Ureter (tissue), 1 donor: ENCODE data around the gene ACOX2. TPM values are rescaled to one million over a fixed set of nuclear protein-coding genes. Genes with fewer than 3 reads are reported as not detected.
"Not testable (repeated sequence)": the region's sequence is repeated elsewhere in the genome, so short reads cannot be mapped to it uniquely, and the experiment has no call there.

Experiments used
- DNase-seq: peaks from one replicate; pipeline ENCODE4 v3.0.0-alpha.2; 2020; ENCODE audit warnings: low spot score
- total RNA-seq: library from RNA; stranded (reverse); gene quantifications from one replicate; pipeline ENCODE4 v1.2.4, GENCODE V29; 2023
- donor health status: DM: yes; HTN: yes; CAD: no.

Gene ACOX2
- total RNA-seq, 1 donor from 2014 or later = 12.8 TPM

- DNase-seq = no peak
Measured at GRCh38 chr3:58535531-58536500, 1.2 kb downstream of the ACOX2 start.

DNA sequence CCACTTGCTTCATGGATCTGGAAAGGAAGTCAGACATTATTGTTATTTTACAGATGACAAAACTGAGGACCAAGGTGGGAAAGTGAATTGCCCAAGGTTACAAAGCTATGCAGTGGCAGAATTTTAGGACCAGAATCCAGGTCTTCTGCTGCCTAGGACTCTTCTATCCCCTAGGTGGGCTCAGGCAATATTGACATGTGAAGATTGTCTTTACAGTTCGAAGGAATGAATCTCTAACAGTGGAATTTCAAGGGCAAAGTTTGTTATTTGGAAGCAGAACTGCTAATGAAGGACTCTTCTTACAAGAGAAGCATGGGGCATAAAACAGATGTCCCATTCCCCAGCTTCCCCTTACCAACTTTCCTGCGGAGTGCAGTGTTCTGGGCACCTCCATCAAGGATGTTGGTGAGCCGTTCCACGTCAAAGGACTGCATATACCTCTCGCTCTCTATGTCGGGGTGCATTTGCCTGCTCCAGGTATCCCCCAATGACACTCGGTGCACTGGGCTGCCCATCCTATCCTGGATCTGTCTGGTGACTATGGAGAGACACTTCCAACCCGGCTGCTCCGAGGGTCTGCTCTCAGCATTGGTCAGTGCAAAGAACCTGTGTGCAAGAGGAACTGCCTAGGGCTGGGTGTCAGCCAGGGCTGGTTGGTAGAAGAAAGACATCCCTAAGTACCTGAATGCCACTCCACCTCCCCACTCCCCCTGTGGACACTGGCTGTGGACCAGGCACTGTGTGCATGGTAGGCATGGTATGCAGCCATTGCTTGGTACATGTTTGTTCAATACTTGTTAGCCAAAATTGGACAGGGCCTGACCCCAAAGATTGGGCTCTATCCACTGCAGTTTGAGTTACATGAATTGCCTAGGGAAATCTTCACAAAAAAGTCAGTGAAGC is 2.1 kb downstream of the ACOX2 start:
- no peak for DNase-seq

DNA sequence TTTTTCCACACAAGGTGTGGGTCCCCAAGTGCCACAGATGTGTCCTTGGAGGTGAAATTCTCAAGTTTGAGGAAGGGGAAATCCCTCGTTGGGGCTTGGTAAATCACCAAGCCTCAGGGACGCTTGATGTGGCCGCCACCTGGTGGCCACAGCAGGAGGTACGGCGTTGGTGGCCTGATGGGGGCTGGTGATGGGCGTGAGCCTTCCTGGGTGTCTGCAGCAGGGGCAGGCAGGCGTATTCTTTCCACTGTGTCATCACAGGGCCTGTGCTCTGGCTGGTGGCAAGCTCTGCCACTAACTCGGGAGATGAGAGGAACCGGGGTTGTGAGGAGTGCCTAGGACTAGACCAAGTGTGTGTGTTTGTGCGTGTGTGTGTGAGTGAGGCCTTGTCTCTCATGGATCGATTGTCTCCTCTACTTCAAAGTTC is 4.2 kb downstream of the ACOX2 start:
- peak; percentile 76 for DNase-seq

DNA sequence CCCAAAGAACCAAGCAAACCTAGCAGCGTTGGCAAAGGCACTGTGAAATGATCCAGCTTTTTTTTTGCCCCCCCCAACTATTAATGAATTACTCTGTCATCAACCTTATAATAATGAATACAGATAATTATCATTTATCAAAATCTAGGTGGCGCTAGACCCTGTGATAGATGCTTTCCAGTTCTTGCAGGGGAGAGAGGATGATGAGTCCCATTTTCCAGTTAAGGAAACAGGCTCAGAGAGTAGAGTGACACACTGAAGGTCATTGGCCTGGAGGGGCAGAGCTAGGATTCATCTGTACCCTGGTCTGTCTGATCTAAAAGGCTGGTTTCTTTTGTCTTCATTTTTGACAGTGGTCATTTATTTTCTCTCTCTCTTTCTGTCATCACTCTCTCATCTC is 5.0 kb downstream of the ACOX2 start:
- DNase-seq = no peak

DNA sequence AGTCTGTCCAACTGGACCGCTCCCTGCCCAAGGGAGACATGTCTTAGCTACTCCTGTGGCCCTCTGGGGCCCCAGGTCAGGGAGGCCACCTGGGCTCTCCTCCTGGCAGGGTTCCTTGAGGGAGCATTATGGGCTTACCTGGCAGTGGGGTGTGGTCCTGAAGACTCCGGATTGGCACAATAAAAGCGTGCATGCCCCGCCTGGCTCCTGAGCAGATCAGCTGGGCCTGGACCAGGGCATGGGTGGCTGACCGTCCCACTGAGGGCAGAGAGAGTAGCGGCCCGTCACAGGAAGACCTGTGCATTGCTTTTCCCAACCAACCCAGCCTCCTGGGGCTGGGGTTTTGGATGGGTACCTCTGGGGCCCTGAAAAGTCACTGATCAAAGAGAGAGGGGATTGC is 5.4 kb downstream of the ACOX2 start:
- no peak for DNase-seq

DNA sequence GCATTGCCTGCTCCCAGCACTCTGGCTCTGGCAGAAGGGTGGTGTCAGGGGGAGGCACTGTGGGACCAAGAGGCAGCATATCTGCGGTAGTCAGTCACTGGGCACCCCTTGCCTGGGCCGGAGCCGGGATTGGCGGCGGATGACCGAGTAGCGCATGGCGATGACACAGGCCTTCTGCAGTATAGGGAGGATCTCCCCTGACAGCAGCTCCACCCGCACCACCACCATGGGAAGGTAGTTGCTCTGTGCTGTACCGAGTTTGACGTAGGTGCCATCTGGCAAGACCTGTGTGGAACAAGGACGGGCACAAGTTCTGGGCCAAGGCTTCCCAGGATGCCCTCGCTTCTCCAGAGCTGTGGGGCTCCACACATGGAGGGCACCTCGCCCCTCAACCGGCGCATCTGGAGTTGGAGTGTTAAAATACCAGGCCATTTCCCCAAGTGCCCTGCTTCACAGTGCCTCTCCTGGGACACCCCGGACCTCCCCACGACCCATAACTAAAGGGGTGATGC is 6.6 kb downstream of the ACOX2 start:
- DNase-seq = no peak

GRCh38 chr3:58529516-58530353 is 7.3 kb downstream of the ACOX2 start:
- no peak for DNase-seq

- DNase-seq = peak; percentile 65
Measured at GRCh38 chr3:58528629-58529028, 8.4 kb downstream of the ACOX2 start.

- not testable (repeated sequence) for DNase-seq
Measured at GRCh38 chr3:58527440-58527839, 9.6 kb downstream of the ACOX2 start.

- no peak for DNase-seq
Measured at GRCh38 chr3:58526515-58526957, 10.5 kb downstream of the ACOX2 start.

GRCh38 chr3:58524326-58524888 is 12.6 kb downstream of the ACOX2 start:
- no peak for DNase-seq

GRCh38 chr3:58522759-58523425 is 14.1 kb downstream of the ACOX2 start:
- no peak for DNase-seq

- DNase-seq = no peak
Measured at GRCh38 chr3:58521917-58522631, 14.9 kb downstream of the ACOX2 start.

DNA sequence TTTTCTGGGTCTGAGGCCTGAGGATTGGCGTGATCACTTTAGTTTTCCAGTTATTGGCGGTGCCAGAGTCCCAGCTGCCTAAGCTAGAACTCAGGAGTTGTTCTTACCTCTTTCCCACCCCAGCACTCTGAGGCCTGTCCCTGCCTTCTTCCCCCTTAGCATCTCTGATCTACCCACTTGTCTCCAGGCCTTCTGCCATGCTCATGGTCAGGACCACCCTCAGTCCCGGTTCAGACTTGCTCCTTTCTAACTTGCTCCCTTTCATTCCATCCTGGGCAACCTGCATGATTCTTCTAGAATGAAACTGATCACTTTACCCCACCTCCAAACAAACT is 15.7 kb downstream of the ACOX2 start:
- no peak for DNase-seq

- no peak for DNase-seq
Measured at GRCh38 chr3:58520403-58521335, 16.3 kb downstream of the ACOX2 start.

GRCh38 chr3:58519668-58520402 is 17.2 kb downstream of the ACOX2 start:
- DNase-seq = no peak

DNA sequence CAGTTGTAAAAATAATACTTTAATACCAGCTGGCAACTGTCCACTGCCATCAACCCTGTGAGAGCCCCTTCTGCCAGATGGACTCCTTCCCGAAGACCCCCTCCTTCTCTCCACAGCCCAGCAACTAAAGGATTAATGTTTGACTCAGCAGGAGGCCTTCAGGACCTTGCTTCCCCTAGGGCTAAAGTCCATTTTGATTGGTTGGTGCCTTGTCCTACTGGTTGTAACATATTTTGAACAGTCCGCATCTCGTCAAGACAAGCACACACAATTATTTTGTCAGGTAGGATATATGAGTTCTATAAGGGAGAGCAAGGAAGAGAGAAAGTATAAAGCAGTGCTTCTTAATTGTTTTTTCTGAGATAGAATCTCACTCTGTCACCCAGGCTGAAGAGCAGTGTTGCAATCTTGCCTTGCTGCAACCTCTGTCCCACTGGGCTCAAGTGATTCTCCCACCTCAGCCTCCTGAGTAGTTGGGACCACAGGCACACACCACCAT is 18.6 kb downstream of the ACOX2 start:
- no peak for DNase-seq

- no peak for DNase-seq
Measured at GRCh38 chr3:58514405-58514804, 22.6 kb downstream of the ACOX2 start.
